GM12873 (cell line): ENCODE results near the gene SLC30A3.

Experiments used
- TF ChIP-seq, protein P1 (sequence below): IDR thresholded peaks from 2 replicates; pipeline ENCODE4 v1.5.1; 2012; ENCODE audit warnings: low read depth, mild to moderate bottlenecking, moderate library complexity, low read length, control low read depth; ENCODE audit not compliant: insufficient read depth; ENCODE audit errors: missing control alignments

SLC30A3 gene

DNA sequence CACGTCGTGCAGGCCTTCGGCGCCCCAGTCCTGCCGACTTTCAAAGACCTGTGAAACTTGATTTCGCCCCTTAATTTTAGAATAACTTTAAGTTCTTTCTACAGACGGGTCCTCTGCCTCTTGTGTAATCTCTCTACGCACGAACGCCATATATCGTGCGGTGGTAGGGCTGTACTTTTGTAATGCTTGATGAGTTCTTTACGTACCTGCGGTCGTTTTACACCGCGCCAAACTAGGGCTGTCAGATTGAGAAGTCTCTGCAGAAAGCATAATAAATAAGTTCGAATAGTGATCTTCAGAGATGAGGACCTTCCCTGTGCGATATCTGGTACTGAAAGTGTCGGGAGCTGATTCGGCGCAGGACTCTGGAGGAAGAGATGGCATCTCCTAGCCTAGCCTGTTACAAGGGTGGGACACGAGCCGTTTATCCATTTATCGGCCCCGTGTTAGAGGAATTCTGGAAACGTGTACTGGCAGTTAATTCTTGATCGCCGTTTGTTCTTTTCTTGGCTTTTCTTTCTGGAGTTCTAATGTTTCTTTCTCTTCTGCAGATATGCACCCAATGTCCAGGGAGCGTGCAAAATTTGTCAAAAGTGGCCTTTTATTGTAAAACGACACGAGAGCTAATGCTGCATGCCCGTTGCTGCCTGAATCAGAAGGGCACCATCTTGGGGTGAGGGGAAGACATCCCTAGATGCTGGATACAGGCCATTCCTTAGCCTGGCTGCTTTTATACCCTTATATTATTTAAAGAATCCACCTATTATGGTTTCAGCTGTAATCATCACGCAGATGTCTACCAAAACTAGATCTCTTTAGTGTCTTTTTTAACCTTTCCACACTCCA lies 50.0 kb downstream of the SLC30A3 start:
- TF ChIP-seq, protein P1, sequence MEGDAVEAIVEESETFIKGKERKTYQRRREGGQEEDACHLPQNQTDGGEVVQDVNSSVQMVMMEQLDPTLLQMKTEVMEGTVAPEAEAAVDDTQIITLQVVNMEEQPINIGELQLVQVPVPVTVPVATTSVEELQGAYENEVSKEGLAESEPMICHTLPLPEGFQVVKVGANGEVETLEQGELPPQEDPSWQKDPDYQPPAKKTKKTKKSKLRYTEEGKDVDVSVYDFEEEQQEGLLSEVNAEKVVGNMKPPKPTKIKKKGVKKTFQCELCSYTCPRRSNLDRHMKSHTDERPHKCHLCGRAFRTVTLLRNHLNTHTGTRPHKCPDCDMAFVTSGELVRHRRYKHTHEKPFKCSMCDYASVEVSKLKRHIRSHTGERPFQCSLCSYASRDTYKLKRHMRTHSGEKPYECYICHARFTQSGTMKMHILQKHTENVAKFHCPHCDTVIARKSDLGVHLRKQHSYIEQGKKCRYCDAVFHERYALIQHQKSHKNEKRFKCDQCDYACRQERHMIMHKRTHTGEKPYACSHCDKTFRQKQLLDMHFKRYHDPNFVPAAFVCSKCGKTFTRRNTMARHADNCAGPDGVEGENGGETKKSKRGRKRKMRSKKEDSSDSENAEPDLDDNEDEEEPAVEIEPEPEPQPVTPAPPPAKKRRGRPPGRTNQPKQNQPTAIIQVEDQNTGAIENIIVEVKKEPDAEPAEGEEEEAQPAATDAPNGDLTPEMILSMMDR = no peak

DNA sequence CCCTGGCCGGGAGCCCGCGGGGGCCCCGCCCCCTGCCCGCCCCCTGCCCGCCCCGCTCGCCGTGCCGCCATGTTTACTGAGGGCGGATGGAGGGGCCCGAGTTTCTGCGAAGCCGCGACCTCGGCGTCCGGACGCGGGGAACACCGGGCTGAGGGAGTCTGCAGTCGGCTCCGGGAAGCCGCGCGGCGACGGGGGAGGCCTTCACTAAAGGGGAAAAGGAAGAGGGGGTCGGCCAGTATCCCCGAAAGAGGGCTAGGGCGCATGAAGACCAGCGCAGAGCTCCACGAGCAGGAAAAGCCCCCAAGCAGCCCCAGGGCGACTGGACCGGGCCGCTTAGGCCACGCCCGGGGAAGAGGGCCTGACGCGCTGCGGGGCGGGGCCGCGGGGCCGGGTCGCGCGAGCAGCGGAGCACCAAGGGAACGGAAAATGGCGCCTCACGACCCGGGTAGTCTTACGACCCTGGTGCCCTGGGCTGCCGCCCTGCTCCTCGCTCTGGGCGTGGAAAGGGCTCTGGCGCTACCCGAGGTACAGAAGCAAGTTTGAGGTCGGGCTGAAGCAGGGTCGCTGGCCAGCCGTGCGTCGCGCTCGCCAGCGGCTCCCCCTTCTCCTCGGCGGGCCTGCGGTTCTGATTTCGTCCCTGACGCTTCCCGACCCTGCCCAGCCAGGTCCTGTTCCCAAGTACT lies 50.8 kb downstream of the SLC30A3 start, which contains the start of the genes ATRAID and SLC5A6:
ATRAID (plus strand) TSS at position 99 of the 683 bp plus-strand sequence; CDS start at position 427, 328 bp downstream.
SLC5A6 (minus strand) TSS at position 326 of the 683 bp plus-strand sequence. CDS start 4,618 bp downstream, outside the sequence.
- TF ChIP-seq, protein P1 = no peak

DNA sequence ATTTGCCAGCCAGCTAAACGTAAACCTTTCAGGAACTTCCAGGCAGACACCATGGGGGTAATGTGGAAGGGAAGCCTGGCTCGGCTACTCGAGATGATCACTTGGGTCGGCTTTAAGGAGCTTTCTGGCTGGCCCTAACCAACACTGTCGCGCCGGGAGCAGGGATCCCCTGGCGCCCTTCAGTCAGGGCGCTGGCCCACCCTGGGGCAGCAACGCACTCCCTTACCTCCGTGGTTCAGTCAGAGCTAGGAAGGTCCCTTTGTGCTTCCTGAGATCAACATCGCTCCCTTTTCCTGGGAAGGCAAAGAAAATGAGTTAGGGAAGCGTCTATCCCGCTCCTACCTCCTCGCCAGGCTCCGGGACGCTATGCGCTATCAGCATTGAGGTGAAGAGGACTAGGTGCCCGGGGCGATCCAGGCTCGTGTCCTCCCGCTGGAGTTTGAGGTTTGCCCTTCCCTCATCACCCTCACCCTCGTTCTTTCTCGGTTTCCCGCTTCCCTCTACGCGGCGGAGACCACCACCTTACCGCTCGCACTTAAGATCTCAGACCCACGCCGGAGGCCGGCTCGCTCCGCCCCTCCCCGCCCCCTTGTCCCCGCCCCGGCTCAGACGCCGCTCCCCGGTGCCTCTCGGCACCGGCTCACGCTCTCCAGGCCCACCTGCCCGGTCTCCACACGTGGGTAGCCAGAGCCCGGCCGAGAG lies 51.5 kb downstream of the SLC30A3 start:
- TF ChIP-seq, protein P1 = no peak

DNA sequence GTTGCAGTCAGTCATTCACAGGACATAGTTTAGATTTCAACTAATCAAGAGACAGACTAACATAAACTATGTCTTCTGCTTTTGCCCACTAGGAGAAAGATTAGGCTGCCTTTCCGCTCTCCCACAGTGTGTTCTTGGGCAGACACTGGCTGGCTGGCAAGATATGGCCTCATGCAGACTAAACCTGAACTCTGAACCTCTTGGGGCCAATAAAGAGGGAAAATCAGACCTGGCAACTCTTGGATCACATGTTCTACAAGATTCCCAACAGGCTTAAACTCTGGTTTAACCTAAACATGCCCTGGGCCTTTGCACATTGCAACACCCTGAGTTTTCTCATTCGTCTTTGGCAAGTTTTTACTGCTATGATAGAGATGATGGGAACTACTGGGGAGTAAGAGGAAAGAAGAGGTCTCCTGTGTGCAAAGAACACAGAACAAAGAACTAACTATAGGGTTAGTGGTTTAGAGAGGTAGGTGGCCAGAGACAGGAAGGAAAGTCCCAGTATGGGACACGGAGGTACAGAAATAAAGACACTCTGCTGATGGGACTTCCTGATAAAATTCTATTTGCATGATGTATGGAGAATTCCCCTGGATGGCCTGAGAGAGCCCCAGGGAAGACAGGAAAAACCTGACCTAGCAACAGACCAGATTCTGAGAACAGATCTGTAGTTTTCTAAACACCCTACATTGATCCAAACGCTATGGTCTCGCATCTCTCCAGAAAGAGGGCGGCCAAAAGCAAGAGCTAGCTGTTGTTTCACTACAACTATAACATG lies 53.0 kb downstream of the SLC30A3 start:
- TF ChIP-seq, protein P1 = no peak

DNA sequence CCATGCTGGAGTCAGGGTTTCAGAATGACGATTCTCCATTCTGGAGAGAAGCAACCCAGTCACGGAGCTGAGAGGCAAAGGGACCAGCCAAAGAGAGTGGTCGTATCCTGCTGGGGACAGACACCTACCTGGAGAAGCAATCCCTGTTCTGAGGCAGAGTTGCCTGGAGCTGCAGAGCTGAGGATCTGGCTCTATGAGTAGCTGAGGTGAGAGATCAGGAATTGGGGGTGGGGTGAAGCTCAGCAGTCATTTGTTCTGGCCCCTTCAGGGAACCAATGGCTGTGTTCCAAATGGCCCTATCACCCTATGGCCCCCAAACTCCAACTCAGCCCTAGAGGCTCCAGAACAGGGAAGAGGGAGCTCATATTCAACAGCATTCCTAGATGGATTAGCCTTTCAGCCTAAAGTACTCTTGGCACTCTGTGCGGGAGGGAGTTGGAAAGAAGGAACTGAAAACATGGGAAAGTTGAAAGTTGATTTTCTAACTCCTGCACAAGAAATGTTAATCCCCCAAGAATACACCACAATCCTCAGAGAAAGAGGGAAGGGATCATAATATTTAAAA lies 54.3 kb downstream of the SLC30A3 start:
- TF ChIP-seq, protein P1 = no peak

DNA sequence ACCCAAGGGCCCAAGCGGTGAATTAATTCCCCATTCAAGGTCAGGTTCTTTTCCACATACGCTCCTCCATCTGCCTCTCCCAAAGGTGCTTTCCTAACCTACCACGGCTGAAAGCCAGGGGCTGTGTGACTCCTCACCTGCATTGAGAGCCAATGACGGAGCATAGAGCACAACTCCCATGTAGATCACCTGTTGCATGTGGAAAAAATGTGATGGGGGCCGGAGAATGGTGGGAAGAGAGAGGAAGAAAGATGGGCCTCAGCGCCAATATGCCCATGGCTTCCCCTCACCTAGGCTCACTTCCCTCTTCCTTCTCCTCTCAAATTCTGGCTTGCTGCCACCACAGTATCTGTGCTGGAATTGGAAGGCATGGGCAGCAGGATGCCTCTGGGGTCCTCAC lies 56.5 kb downstream of the SLC30A3 start:
- TF ChIP-seq, protein P1 = no peak
